ENCODE data around the gene HPSE2.

GRCh38 chr10:98628206-98628605 is 607.4 kb downstream of the HPSE2 start:
- no peak for TF ChIP-seq POLR2AphosphoS5 (IDR thresholded peaks at IDR 0.05; ENCODE audit: low read depth, low read length)
- TF ChIP-seq CTCF (IDR thresholded peaks at IDR 0.05 in 2 of 3, conservative IDR thresholded peaks at IDR 0.05 in 1 of 3; ENCODE audit: borderline replicate concordance in 1 of 3, insufficient read depth in 1 of 3, low read depth in 2 of 3, low read length in 2 of 3) = no peak
- no peak for TF ChIP-seq RAD21 (IDR thresholded peaks at IDR 0.05; ENCODE audit: low read depth)
- TF ChIP-seq REST (IDR thresholded peaks at IDR 0.05; ENCODE audit: low read depth) = no peak
- TF ChIP-seq TCF7L2 (IDR thresholded peaks at IDR 0.05; ENCODE audit: borderline replicate concordance, extremely low read depth, insufficient read depth, insufficient read length) = no peak
- no peak for TF ChIP-seq JUND (IDR thresholded peaks at IDR 0.05)
- no peak for TF ChIP-seq MAX (IDR thresholded peaks at IDR 0.05)
- TF ChIP-seq POLR2A (IDR thresholded peaks at IDR 0.05; ENCODE audit: borderline replicate concordance, extremely low read depth, insufficient read depth, insufficient read length) = no peak
- TF ChIP-seq CEBPB (IDR thresholded peaks at IDR 0.05; ENCODE audit: low read depth) = no peak
- TF ChIP-seq EZH2phosphoT487 (IDR thresholded peaks at IDR 0.05; ENCODE audit: borderline replicate concordance) = no peak
- TF ChIP-seq SRF (IDR thresholded peaks at IDR 0.05; ENCODE audit: low read depth) = no peak
- no peak for TF ChIP-seq YY1 (IDR thresholded peaks at IDR 0.05; ENCODE audit: extremely low read depth, insufficient replicate concordance, low read depth, low read length)
- TF ChIP-seq EZH2 (IDR thresholded peaks at IDR 0.05) = no peak
- TF ChIP-seq ATF3 (IDR thresholded peaks at IDR 0.05) = no peak

Data from HCT116 (cell line).